GM23338 (cell line): ENCODE data around the gene ATXN7L2. TPM values are rescaled to one million over a fixed set of nuclear protein-coding genes. Genes with fewer than 3 reads are reported as not detected.

Experiments
- ATAC-seq: fragments of 200-7000 bp; cut with Tn5 transposase; 3 replicates; pipeline ENCODE4 v1.9.1; 2020
- DNase-seq: peaks from one replicate; pipeline ENCODE4 v3.0.0-alpha.2; 2015; ENCODE audit warnings: low spot score
- H2AFZ ChIP-seq: fragments of 200-600 bp; sonication (generic); 2 replicates; pipeline ENCODE4 v1.8.0; 2016; ENCODE audit warnings: antibody characterized with exemption, mild to moderate bottlenecking, moderate library complexity
- H3F3A ChIP-seq: fragments of 200-600 bp; sonication (generic); replicated peaks from 2 replicates; pipeline ENCODE4 v1.8.0; 2017; ENCODE audit warnings: antibody characterized with exemption, mixed run types, low read depth
- H3K27ac ChIP-seq: fragments of 200-600 bp; sonication (generic); 2 replicates; pipeline ENCODE4 v1.6.1; 2016; ENCODE audit warnings: low read depth
- H3K27me3 ChIP-seq: fragments of 200-600 bp; sonication (generic); 2 replicates; pipeline ENCODE4 v1.8.0; 2016; ENCODE audit warnings: mild to moderate bottlenecking, mixed run types, moderate library complexity; ENCODE audit not compliant: insufficient read depth
- H3K36me3 ChIP-seq: fragments of 200-600 bp; sonication (generic); 2 replicates; pipeline ENCODE4 v1.8.0; 2016; ENCODE audit warnings: mild to moderate bottlenecking; ENCODE audit not compliant: insufficient read depth
- H3K4me1 ChIP-seq: fragments of 200-600 bp; sonication (generic); 2 replicates; pipeline ENCODE4 v1.8.0; 2016; ENCODE audit warnings: mild to moderate bottlenecking, moderate library complexity; ENCODE audit not compliant: insufficient read depth
- H3K4me2 ChIP-seq: fragments of 200-600 bp; sonication (generic); 2 replicates; pipeline ENCODE4 v1.7.1; 2017; ENCODE audit warnings: mixed run types
- H3K4me3 ChIP-seq: fragments of 200-600 bp; sonication (generic); 2 replicates; pipeline ENCODE4 v1.6.1; 2016; ENCODE audit warnings: mixed run types
- H3K79me2 ChIP-seq: fragments of 200-600 bp; sonication (generic); replicated peaks from 2 replicates; pipeline ENCODE4 v1.8.0; 2017; ENCODE audit warnings: mild to moderate bottlenecking; ENCODE audit not compliant: insufficient read depth
- H3K9me2 ChIP-seq: fragments of 200-600 bp; sonication (generic); 2 replicates; pipeline ENCODE4 v1.8.0; 2017; ENCODE audit not compliant: insufficient read depth
- H4K20me1 ChIP-seq: fragments of 200-600 bp; sonication (generic); replicated peaks from 2 replicates; pipeline ENCODE4 v1.8.0; 2017; ENCODE audit warnings: mild to moderate bottlenecking; ENCODE audit not compliant: insufficient read depth
- H3K27ac Mint-ChIP-seq: 2 replicates; pipeline ENCODE4 v1.8.0; 2020; ENCODE audit warnings: inconsistent platforms, mild to moderate bottlenecking, moderate library complexity, mixed read lengths
- H3K27me3 Mint-ChIP-seq: 3 replicates; pipeline ENCODE4 v1.8.0; 2022; ENCODE audit warnings: low read depth, mild to moderate bottlenecking, moderate library complexity, mixed read lengths, inconsistent platforms; ENCODE audit not compliant: insufficient read depth, poor library complexity
- H3K36me3 Mint-ChIP-seq: 3 replicates; pipeline ENCODE4 v1.8.0; 2021; ENCODE audit warnings: low read depth, mild to moderate bottlenecking, inconsistent platforms, moderate library complexity, mixed read lengths
- H3K4me1 Mint-ChIP-seq: 3 replicates; pipeline ENCODE4 v1.8.0; 2020; ENCODE audit warnings: mild to moderate bottlenecking, inconsistent platforms, mixed read lengths
- H3K4me3 Mint-ChIP-seq: 3 replicates; pipeline ENCODE4 v1.8.0; 2021; ENCODE audit warnings: moderate library complexity, mild to moderate bottlenecking, inconsistent platforms, mixed read lengths
- H3K9me3 Mint-ChIP-seq: 3 replicates; pipeline ENCODE4 v1.8.0; 2020; ENCODE audit warnings: moderate library complexity, mild to moderate bottlenecking, inconsistent platforms, mixed read lengths
- CREB1 ChIP-seq: fragments of 250-450 bp; sonication (Bioruptor Pico); IDR thresholded peaks from 2 replicates; pipeline ENCODE4 v1.5.0; 2020; ENCODE audit warnings: low read depth, mild to moderate bottlenecking, moderate library complexity
- EZH2 ChIP-seq: fragments of 200-600 bp; sonication (generic); IDR thresholded peaks from one replicate; pipeline ENCODE4 v1.8.0; 2017; ENCODE audit warnings: antibody characterized with exemption, mild to moderate bottlenecking, low read depth; ENCODE audit not compliant: unreplicated experiment
- EZH2phosphoT487 ChIP-seq: fragments of 200-600 bp; sonication (generic); IDR thresholded peaks from one replicate; pipeline ENCODE4 v1.8.1; 2018; ENCODE audit warnings: antibody characterized with exemption; ENCODE audit not compliant: unreplicated experiment
- JUNB ChIP-seq: IDR thresholded peaks from one replicate; pipeline ENCODE4 v1.6.1; 2016; ENCODE audit warnings: antibody characterized with exemption; ENCODE audit not compliant: unreplicated experiment
- NANOG ChIP-seq: IDR thresholded peaks from 2 replicates; pipeline ENCODE4 v1.6.1; 2016; ENCODE audit warnings: antibody characterized with exemption, borderline replicate concordance
- POLR2AphosphoS5 ChIP-seq: IDR thresholded peaks from 2 replicates; pipeline ENCODE4 v1.6.1; 2016; ENCODE audit warnings: antibody characterized with exemption, low read depth
- STAT1 ChIP-seq: IDR thresholded peaks from one replicate; pipeline ENCODE4 v1.6.1; 2016; ENCODE audit warnings: antibody characterized with exemption; ENCODE audit not compliant: unreplicated experiment
- ZNF114 ChIP-seq: fragments of 250-450 bp; sonication (Bioruptor Pico); IDR thresholded peaks from 2 replicates; pipeline ENCODE4 v1.5.0; 2020; ENCODE audit warnings: mild to moderate bottlenecking, moderate library complexity
- ZNF331 ChIP-seq: fragments of 250-450 bp; sonication (Bioruptor Pico); IDR thresholded peaks from 2 replicates; pipeline ENCODE4 v1.5.0; 2020; ENCODE audit warnings: low read depth, mild to moderate bottlenecking, moderate library complexity
- polyA plus RNA-seq: library from polyadenylated mRNA; unstranded; fragments of >200 nt; fragmentation: Nextera tagmentation; extraction: Ambion mirVana; gene quantifications from 2 replicates; pipeline ENCODE4 v1.2.1, GENCODE V29; 2016
- total RNA-seq: library from RNA; depleted of rRNA; stranded (reverse); fragments of >200 nt; shearing (Covaris generic); gene quantifications from 2 replicates; pipeline ENCODE4 v1.2.3, GENCODE V29; 2014
- TF ChIP-seq, protein P1 (sequence below): fragments of 250-450 bp; sonication (Bioruptor Pico); IDR thresholded peaks from 2 replicates; pipeline ENCODE4 v1.5.0; 2020; ENCODE audit warnings: mild to moderate bottlenecking, moderate library complexity
- TF ChIP-seq, protein P2 (sequence below): IDR thresholded peaks from 2 replicates; pipeline ENCODE4 v1.6.1; 2016; ENCODE audit warnings: antibody characterized with exemption
- TF ChIP-seq, protein P3 (sequence below), 2 experiments: fragments of 200-600 bp in 1 of 2; sonication (generic) in 1 of 2; conservative IDR thresholded peaks; 2 replicates each; pipeline versions ENCODE4 v1.5.1 to v1.6.1; 2016 to 2017; ENCODE audit warnings: antibody characterized with exemption in 2 of 2, low read depth in 2 of 2, mild to moderate bottlenecking in 2 of 2, moderate library complexity in 1 of 2
- TF ChIP-seq, protein P4 (sequence below): IDR thresholded peaks from one replicate; pipeline ENCODE4 v1.6.1; 2018; ENCODE audit warnings: antibody characterized with exemption; ENCODE audit not compliant: unreplicated experiment

ATXN7L2 gene
- total and polyA plus RNA-seq, 2 experiments from 2014 or later, result 8.0 to 9.9 TPM

DNA sequence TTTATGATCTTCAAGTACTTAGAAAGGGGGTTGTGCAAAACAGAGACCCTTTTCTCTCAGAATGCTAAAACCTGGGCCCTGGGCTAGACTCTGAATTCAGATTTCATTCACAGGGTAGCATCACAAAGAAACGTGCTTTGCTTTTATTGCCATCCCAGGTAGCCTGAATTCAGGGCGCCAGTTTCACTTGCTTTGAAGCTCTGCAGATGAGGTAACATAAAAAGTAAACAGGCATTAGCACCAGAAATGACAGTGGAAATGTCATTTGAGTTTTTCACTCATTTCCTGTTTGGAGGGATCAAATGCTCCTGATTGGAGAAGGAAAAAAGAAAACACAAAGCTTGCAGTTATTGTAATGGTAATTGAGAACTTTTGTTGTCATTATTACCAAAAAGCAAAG lies 14.8 kb upstream of the ATXN7L2 start:
- Histone ChIP-seq H3K36me3 (no peaks in the 10 kb centered on the region), H3K27ac (no peak overlapping the region), H3K79me2 (no peaks in the 10 kb centered on the region), H4K20me1 (no peaks in the 10 kb centered on the region; the same call in 1 of the 2 replicates), H3K4me2 (peak overlapping the region; percentile 19), H3K9me2 (no peaks in the 10 kb centered on the region), H3K4me3 (0 out of 2 replicates have a peak overlapping the region, but pooled peaks have one; percentile 21), H3K4me1 (peaks cover 28% of the 10 kb centered on the region), H3F3A (0 out of 2 replicates have a peak, but pooled peaks cover 5% of the 10 kb centered on the region), H2AFZ (no peak overlapping the region), H3K27me3 (peaks cover 58% of the 10 kb centered on the region)
- DNase-seq, result no peak
- no peaks in the 10 kb centered on the region for H3K9me3 Mint-ChIP-seq
- H3K4me3 Mint-ChIP-seq, result no peak overlapping the region
- H3K4me1 Mint-ChIP-seq, result peaks cover 19% of the 10 kb centered on the region
- no peak for ATAC-seq
- H3K36me3 Mint-ChIP-seq, result no peaks in the 10 kb centered on the region; the same call in 2 of the 3 replicates
- H3K27ac Mint-ChIP-seq, result no peak overlapping the region
- H3K27me3 Mint-ChIP-seq, result peaks cover 42% of the 10 kb centered on the region
- TF ChIP-seq, protein P1, sequence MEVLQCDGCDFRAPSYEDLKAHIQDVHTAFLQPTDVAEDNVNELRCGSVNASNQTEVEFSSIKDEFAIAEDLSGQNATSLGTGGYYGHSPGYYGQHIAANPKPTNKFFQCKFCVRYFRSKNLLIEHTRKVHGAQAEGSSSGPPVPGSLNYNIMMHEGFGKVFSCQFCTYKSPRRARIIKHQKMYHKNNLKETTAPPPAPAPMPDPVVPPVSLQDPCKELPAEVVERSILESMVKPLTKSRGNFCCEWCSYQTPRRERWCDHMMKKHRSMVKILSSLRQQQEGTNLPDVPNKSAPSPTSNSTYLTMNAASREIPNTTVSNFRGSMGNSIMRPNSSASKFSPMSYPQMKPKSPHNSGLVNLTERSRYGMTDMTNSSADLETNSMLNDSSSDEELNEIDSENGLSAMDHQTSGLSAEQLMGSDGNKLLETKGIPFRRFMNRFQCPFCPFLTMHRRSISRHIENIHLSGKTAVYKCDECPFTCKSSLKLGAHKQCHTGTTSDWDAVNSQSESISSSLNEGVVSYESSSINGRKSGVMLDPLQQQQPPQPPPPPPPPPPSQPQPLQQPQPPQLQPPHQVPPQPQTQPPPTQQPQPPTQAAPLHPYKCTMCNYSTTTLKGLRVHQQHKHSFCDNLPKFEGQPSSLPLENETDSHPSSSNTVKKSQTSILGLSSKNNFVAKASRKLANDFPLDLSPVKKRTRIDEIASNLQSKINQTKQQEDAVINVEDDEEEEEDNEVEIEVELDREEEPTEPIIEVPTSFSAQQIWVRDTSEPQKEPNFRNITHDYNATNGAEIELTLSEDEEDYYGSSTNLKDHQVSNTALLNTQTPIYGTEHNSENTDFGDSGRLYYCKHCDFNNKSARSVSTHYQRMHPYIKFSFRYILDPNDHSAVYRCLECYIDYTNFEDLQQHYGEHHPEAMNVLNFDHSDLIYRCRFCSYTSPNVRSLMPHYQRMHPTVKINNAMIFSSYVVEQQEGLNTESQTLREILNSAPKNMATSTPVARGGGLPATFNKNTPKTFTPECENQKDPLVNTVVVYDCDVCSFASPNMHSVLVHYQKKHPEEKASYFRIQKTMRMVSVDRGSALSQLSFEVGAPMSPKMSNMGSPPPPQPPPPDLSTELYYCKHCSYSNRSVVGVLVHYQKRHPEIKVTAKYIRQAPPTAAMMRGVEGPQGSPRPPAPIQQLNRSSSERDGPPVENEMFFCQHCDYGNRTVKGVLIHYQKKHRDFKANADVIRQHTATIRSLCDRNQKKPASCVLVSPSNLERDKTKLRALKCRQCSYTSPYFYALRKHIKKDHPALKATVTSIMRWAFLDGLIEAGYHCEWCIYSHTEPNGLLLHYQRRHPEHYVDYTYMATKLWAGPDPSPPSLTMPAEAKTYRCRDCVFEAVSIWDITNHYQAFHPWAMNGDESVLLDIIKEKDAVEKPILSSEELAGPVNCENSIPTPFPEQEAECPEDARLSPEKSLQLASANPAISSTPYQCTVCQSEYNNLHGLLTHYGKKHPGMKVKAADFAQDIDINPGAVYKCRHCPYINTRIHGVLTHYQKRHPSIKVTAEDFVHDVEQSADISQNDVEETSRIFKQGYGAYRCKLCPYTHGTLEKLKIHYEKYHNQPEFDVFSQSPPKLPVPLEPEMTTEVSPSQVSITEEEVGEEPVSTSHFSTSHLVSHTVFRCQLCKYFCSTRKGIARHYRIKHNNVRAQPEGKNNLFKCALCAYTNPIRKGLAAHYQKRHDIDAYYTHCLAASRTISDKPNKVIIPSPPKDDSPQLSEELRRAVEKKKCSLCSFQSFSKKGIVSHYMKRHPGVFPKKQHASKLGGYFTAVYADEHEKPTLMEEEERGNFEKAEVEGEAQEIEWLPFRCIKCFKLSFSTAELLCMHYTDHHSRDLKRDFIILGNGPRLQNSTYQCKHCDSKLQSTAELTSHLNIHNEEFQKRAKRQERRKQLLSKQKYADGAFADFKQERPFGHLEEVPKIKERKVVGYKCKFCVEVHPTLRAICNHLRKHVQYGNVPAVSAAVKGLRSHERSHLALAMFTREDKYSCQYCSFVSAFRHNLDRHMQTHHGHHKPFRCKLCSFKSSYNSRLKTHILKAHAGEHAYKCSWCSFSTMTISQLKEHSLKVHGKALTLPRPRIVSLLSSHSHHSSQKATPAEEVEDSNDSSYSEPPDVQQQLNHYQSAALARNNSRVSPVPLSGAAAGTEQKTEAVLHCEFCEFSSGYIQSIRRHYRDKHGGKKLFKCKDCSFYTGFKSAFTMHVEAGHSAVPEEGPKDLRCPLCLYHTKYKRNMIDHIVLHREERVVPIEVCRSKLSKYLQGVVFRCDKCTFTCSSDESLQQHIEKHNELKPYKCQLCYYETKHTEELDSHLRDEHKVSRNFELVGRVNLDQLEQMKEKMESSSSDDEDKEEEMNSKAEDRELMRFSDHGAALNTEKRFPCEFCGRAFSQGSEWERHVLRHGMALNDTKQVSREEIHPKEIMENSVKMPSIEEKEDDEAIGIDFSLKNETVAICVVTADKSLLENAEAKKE (CRISPR knock-in tag), result no peak
- TF ChIP-seq EZH2 (no peak), POLR2AphosphoS5 (no peak), STAT1 (no peak), ZNF331 (no peak), NANOG (no peak), ZNF114 (CRISPR knock-in tag) (no peak), JUNB (no peak), CREB1 (CRISPR knock-in tag) (no peak), EZH2phosphoT487 (no peak)
- TF ChIP-seq, protein P2, sequence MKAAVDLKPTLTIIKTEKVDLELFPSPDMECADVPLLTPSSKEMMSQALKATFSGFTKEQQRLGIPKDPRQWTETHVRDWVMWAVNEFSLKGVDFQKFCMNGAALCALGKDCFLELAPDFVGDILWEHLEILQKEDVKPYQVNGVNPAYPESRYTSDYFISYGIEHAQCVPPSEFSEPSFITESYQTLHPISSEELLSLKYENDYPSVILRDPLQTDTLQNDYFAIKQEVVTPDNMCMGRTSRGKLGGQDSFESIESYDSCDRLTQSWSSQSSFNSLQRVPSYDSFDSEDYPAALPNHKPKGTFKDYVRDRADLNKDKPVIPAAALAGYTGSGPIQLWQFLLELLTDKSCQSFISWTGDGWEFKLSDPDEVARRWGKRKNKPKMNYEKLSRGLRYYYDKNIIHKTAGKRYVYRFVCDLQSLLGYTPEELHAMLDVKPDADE, result no peak
- TF ChIP-seq, protein P3, sequence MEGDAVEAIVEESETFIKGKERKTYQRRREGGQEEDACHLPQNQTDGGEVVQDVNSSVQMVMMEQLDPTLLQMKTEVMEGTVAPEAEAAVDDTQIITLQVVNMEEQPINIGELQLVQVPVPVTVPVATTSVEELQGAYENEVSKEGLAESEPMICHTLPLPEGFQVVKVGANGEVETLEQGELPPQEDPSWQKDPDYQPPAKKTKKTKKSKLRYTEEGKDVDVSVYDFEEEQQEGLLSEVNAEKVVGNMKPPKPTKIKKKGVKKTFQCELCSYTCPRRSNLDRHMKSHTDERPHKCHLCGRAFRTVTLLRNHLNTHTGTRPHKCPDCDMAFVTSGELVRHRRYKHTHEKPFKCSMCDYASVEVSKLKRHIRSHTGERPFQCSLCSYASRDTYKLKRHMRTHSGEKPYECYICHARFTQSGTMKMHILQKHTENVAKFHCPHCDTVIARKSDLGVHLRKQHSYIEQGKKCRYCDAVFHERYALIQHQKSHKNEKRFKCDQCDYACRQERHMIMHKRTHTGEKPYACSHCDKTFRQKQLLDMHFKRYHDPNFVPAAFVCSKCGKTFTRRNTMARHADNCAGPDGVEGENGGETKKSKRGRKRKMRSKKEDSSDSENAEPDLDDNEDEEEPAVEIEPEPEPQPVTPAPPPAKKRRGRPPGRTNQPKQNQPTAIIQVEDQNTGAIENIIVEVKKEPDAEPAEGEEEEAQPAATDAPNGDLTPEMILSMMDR (conservative IDR thresholded peaks at IDR 0.05; ENCODE audit: low read depth in 2 of 2), result no peak
- TF ChIP-seq, protein P4, sequence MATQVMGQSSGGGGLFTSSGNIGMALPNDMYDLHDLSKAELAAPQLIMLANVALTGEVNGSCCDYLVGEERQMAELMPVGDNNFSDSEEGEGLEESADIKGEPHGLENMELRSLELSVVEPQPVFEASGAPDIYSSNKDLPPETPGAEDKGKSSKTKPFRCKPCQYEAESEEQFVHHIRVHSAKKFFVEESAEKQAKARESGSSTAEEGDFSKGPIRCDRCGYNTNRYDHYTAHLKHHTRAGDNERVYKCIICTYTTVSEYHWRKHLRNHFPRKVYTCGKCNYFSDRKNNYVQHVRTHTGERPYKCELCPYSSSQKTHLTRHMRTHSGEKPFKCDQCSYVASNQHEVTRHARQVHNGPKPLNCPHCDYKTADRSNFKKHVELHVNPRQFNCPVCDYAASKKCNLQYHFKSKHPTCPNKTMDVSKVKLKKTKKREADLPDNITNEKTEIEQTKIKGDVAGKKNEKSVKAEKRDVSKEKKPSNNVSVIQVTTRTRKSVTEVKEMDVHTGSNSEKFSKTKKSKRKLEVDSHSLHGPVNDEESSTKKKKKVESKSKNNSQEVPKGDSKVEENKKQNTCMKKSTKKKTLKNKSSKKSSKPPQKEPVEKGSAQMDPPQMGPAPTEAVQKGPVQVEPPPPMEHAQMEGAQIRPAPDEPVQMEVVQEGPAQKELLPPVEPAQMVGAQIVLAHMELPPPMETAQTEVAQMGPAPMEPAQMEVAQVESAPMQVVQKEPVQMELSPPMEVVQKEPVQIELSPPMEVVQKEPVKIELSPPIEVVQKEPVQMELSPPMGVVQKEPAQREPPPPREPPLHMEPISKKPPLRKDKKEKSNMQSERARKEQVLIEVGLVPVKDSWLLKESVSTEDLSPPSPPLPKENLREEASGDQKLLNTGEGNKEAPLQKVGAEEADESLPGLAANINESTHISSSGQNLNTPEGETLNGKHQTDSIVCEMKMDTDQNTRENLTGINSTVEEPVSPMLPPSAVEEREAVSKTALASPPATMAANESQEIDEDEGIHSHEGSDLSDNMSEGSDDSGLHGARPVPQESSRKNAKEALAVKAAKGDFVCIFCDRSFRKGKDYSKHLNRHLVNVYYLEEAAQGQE, result no peak
